Prostate gland (tissue), 2 donors: Measurements from ENCODE around the gene CDC42. TPM values are rescaled to one million over a fixed set of nuclear protein-coding genes. Genes with fewer than 3 reads are reported as not detected.
A peak's percentile ranks its signal among the peaks of the same experiment; 100 is the strongest.

Experiments used
- DNase-seq: peaks from one replicate; pipeline ENCODE4 v3.0.0-alpha.2; 2019; ENCODE audit warnings: low spot score
- H3K27ac ChIP-seq, 2 donors: fragments of 200-600 bp; sonication (generic); 2 replicates each; pipeline ENCODE4 v1.5.1; 2017 to 2019
- H3K27me3 ChIP-seq: fragments of 200-600 bp; sonication (generic); replicated peaks from 2 replicates; pipeline ENCODE4 v1.5.1; 2019; ENCODE audit not compliant: insufficient read depth
- H3K36me3 ChIP-seq, 2 donors: fragments of 200-600 bp; sonication (generic); 1 replicate in 1 of 2; 2 replicates in 1 of 2; pipeline versions ENCODE4 v1.5.1 to v1.8.1; 2017 to 2019
- H3K4me1 ChIP-seq: fragments of 200-600 bp; sonication (generic); replicated peaks from 2 replicates; pipeline ENCODE4 v1.5.1; 2019
- H3K4me3 ChIP-seq, 2 donors: fragments of 200-600 bp; sonication (generic); 2 replicates each; pipeline ENCODE4 v1.5.1; 2017 to 2019
- H3K9me3 ChIP-seq: fragments of 200-600 bp; sonication (generic); 2 replicates; pipeline ENCODE4 v1.5.1; 2017
- CTCF ChIP-seq, 4 experiments: fragments of 200-600 bp in 2 of 4; fragments of 450-650 bp in 2 of 4; sonication (generic) in 2 of 4; IDR thresholded peaks; 1 replicate in 3 of 4; 2 replicates in 1 of 4; pipeline ENCODE4 v1.5.1; 2016 to 2019; ENCODE audit warnings: antibody characterized with exemption in 4 of 4, mild to moderate bottlenecking in 2 of 4, moderate library complexity in 2 of 4
- POLR2A ChIP-seq: fragments of 450-650 bp; IDR thresholded peaks from one replicate; pipeline ENCODE4 v1.6.1; 2016; ENCODE audit warnings: antibody characterized with exemption, mild to moderate bottlenecking
- POLR2AphosphoS5 ChIP-seq: sonication (generic); formaldehyde crosslinking; IDR thresholded peaks from one replicate; pipeline ENCODE4 v1.6.1; 2017; ENCODE audit warnings: antibody characterized with exemption
- WGBS: methylation state at CpG from one replicate; pipeline ENCODE4 v1.1.5; 2018; 5-methylcytosine and 5-hydroxymethylcytosine counted together
- intact Hi-C: fragments of 100-400 bp; cut with DNase I; formaldehyde crosslinking; loops from one replicate; pipeline ENCODE4 v1.14.2; 2022
- total RNA-seq, 2 donors: library from RNA; depleted of rRNA; stranded (reverse); fragments of >200 nt; gene quantifications; one replicate each; pipeline ENCODE4 v1.1.0, GENCODE V29; 2016

CDC42 gene
- total RNA-seq, 2 donors from 2014 or later, result 164 to 182 TPM

- Histone ChIP-seq H3K4me3 (no peak overlapping the region), H3K36me3 (no peaks in the 10 kb centered on the region), H3K4me1 (no peaks in the 10 kb centered on the region), H3K27me3 (no peaks in the 10 kb centered on the region), H3K27ac (no peak overlapping the region), H3K9me3 (no peaks in the 10 kb centered on the region)
- intact Hi-C loops, result no loop called here
- DNase-seq, result peak; percentile 40
- 21% methylated on average over 10 of the region's 10 CpGs for WGBS
- TF ChIP-seq CTCF (IDR thresholded peaks at IDR 0.05) (peak; percentile 66 to 87 (median 83)), POLR2AphosphoS5 (no peak)
Observed at GRCh38 chr1:22131875-22132486, 79.5 kb downstream of the CDC42 start.

DNA sequence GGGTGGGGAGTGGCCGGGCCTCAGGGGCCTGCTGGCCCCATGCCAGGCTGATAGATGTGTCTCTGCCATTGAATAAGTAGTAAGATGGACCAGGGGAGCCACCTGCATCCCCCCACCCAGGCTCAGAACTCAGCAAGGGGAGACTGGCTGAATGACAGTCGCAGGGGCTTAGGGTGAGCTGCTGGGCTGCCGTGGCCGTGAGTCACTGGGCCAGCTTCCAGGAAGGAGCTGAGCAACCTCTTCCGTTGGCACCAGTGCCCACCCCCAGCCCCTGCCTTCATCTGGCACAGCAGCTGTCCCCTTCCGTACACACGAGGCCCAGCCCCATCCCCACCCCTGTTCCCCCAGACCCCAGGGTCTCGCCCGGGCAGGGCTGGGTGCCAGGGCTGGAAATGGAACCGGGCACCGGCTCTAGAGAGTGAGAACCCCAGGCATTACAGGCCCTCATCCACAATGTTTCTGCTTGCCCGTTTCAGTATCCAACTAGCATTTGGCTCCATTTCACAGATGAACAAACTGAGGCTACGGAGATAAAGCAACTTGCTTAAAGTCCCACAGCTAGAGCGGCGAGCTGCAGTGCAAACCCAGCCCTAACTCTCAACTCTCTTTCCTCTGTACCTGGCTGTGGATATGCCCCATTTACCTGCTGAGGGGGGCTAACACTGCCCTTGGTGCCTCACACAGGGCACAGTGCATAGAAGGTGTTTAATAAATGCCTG lies 80.2 kb downstream of the CDC42 start:
- WGBS, result 47% methylated on average over 15 of the region's 15 CpGs
- no peak for DNase-seq
- Histone ChIP-seq H3K9me3 (no peaks in the 10 kb centered on the region), H3K4me1 (no peaks in the 10 kb centered on the region), H3K36me3 (no peaks in the 10 kb centered on the region), H3K27ac (no peak overlapping the region), H3K27me3 (no peaks in the 10 kb centered on the region), H3K4me3 (no peak overlapping the region)
- intact Hi-C loops, result no loop called here
- TF ChIP-seq CTCF (IDR thresholded peaks at IDR 0.05) (no peak), POLR2AphosphoS5 (no peak), POLR2A (no peak)

DNA sequence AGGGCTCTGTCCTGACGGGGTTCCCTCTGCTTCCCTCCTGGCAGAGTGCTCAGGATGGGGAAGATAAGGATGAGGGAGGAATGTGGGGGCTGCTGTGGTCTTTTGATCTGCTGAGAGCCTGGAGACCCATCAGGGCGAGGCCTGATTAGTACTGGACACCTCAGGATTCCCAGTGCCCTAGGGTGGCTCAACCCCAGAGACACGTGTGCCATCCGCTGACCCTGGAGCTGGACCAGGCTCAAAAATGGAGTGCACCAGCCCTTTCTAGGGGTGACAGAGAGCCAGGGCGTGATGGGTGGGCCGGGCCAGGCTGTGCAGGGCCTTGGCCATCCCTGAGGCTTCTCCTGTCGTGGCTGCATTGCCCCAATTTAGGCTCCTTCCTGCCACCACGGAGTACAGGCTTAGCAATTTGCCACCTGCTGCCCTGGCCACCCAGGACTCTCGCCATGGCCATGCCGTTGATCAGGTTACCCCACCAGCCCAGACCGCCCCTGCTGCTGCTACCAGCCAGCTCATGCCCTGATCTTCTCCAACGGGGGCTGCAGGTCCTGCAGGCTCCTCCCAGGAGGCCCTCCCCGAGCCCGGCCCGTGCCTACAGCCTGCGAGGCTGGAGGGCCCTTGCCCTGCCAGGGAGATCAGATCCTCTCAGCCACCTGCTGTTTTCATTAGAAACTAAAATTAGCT lies 80.9 kb downstream of the CDC42 start:
- no peak for DNase-seq
- Histone ChIP-seq H3K27ac (no peak overlapping the region), H3K4me3 (no peak overlapping the region), H3K36me3 (no peaks in the 10 kb centered on the region), H3K9me3 (no peaks in the 10 kb centered on the region), H3K27me3 (no peaks in the 10 kb centered on the region), H3K4me1 (no peaks in the 10 kb centered on the region)
- 82% methylated on average over 16 of the region's 16 CpGs for WGBS
- intact Hi-C loops, result no loop called here
- no peak for TF ChIP-seq CTCF (IDR thresholded peaks at IDR 0.05)
- TF ChIP-seq POLR2A, result no peak
- TF ChIP-seq POLR2AphosphoS5, result no peak

DNA sequence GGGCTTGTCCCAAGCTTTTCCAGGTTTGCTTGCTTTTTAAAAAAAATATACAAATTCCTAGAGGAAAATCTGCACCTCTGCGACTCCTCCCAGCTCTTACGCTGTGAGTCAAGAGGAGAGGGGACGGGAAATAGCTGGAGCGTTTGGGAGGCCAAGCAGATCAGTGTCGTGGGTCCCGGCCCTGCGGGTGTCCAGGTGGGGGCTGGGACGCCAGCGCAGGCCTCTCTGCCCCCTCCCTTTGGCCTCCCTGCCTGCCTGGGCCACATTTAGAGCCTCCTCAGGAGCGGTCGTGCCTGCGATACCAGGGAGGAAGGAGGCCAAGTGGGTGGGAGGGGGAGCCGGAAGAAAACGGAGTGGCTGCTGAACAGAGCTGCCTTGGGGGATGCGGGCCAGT lies 81.4 kb downstream of the CDC42 start:
- TF ChIP-seq POLR2A (no peak), CTCF (IDR thresholded peaks at IDR 0.05) (no peak), POLR2AphosphoS5 (no peak)
- WGBS, result 51% methylated on average over 15 of the region's 15 CpGs
- H3K4me3 ChIP-seq, result no peak overlapping the region
- no peaks in the 10 kb centered on the region for H3K36me3 ChIP-seq
- no peak for DNase-seq
- H3K27me3 ChIP-seq, result no peaks in the 10 kb centered on the region
- no peaks in the 10 kb centered on the region for H3K4me1 ChIP-seq
- no peak overlapping the region for H3K27ac ChIP-seq
- no peaks in the 10 kb centered on the region for H3K9me3 ChIP-seq
- intact Hi-C loops, result no loop called here
